Measurements from ENCODE around the gene SRBD1.

GRCh38 chr2:45583977-45584376 is 27.1 kb downstream of the SRBD1 start:
- TF ChIP-seq RFX5 (IDR thresholded peaks at IDR 0.05; ENCODE audit: borderline replicate concordance, low read depth, low read length) (no peak), CEBPB (IDR thresholded peaks at IDR 0.05; ENCODE audit: low read depth, low read length) (no peak)

All from H1 (cell line).